Keratinocyte (primary cell): ENCODE measurements around the gene PCDHGB1. TPM values are rescaled to one million over a fixed set of nuclear protein-coding genes. Genes with fewer than 3 reads are reported as not detected.
"Not testable (repeated sequence)": the region's sequence is repeated elsewhere in the genome, so short reads cannot be mapped to it uniquely, and the experiment has no call there.

Experiments
- DNase-seq: peaks from one replicate; pipeline ENCODE4 v3.0.0-alpha.2; 2011; ENCODE audit warnings: low read depth, missing footprints, low spot score
- FAIRE-seq: peaks from 2 replicates; lab custom pipeline; 2011; peaks lifted over from hg19 to GRCh38; lab: Jason Lieb, UNC
- H2AFZ ChIP-seq: 2 replicates; pipeline ENCODE4 v1.6.0; 2012; ENCODE audit warnings: low read length, control low read depth, inconsistent platforms; ENCODE audit not compliant: control insufficient read depth
- H3K27ac ChIP-seq: 2 replicates; pipeline ENCODE4 v1.5.1; 2011; ENCODE audit warnings: low read length; ENCODE audit not compliant: control insufficient read depth, insufficient read depth
- H3K27me3 ChIP-seq: 3 replicates; pipeline ENCODE4 v1.6.0; 2011; ENCODE audit warnings: low read length; ENCODE audit not compliant: control insufficient read depth, insufficient read depth; ENCODE audit errors: extremely low read depth
- H3K36me3 ChIP-seq, 2 experiments: 2 replicates in 1 of 2; 3 replicates in 1 of 2; pipeline ENCODE4 v1.5.1; 2011; ENCODE audit warnings: low read length in 2 of 2, mild to moderate bottlenecking in 1 of 2; ENCODE audit not compliant: control insufficient read depth in 2 of 2, insufficient read depth in 2 of 2; ENCODE audit errors: extremely low read depth in 1 of 2
- H3K4me1 ChIP-seq: 3 replicates; pipeline ENCODE4 v1.5.1; 2011; ENCODE audit warnings: low read length; ENCODE audit not compliant: control insufficient read depth, insufficient read depth; ENCODE audit errors: extremely low read depth
- H3K4me2 ChIP-seq: 3 replicates; pipeline ENCODE4 v1.6.0; 2011; ENCODE audit warnings: low read depth, low read length; ENCODE audit not compliant: control insufficient read depth, insufficient read depth; ENCODE audit errors: extremely low read depth
- H3K4me3 ChIP-seq, 3 experiments: fragments of 200-600 bp in 1 of 3; sonication (generic) in 1 of 3; 2 replicates in 2 of 3; 3 replicates in 1 of 3; pipeline ENCODE4 v1.5.1; 2011 to 2016; ENCODE audit warnings: low read length in 3 of 3, mild to moderate bottlenecking in 3 of 3, control low read depth in 2 of 3, inconsistent platforms in 1 of 3, low read depth in 1 of 3, mixed read lengths in 1 of 3, mixed run types in 1 of 3, moderate library complexity in 1 of 3; ENCODE audit not compliant: control insufficient read depth in 2 of 3, insufficient read depth in 2 of 3; ENCODE audit errors: extremely low read depth in 1 of 3
- H3K79me2 ChIP-seq: 2 replicates; pipeline ENCODE4 v1.6.0; 2012; ENCODE audit warnings: low read length; ENCODE audit not compliant: control insufficient read depth, insufficient read depth
- H3K9ac ChIP-seq: 3 replicates; pipeline ENCODE4 v1.6.0; 2011; ENCODE audit warnings: low read length; ENCODE audit not compliant: control insufficient read depth, insufficient read depth; ENCODE audit errors: extremely low read depth
- H3K9me1 ChIP-seq: 3 replicates; pipeline ENCODE4 v1.6.0; 2011; ENCODE audit warnings: low read length; ENCODE audit not compliant: control insufficient read depth, insufficient read depth; ENCODE audit errors: extremely low read depth
- H3K9me3 ChIP-seq: 2 replicates; pipeline ENCODE4 v1.5.1; 2012; ENCODE audit warnings: low read depth, low read length; ENCODE audit not compliant: control insufficient read depth
- H4K20me1 ChIP-seq: 3 replicates; pipeline ENCODE4 v1.6.0; 2011; ENCODE audit warnings: low read length; ENCODE audit not compliant: control insufficient read depth, insufficient read depth; ENCODE audit errors: extremely low read depth
- CTCF ChIP-seq, 3 experiments: IDR thresholded peaks in 1 of 3; conservative IDR thresholded peaks in 1 of 3; optimal IDR thresholded peaks in 1 of 3; 2 replicates in 2 of 3; 3 replicates in 1 of 3; pipeline versions ENCODE3 to v1.5.1; 2011; ENCODE audit warnings: low read length in 3 of 3, mild to moderate bottlenecking in 3 of 3, moderate library complexity in 2 of 3, control low read depth in 1 of 3, inconsistent platforms in 1 of 3; ENCODE audit not compliant: insufficient read depth in 2 of 3; ENCODE audit errors: extremely low read depth in 1 of 3
- EZH2 ChIP-seq: IDR thresholded peaks from one replicate; pipeline ENCODE4 v1.6.1; 2012; ENCODE audit warnings: inconsistent platforms, mild to moderate bottlenecking, low read length, moderate library complexity
- dilution Hi-C: fragments of 300-500 bp; cut with MboI; formaldehyde crosslinking; loops from one replicate; pipeline ENCODE4 v1.7.0; 2020; ENCODE audit warnings: low sequenced_read_pairs; ENCODE audit not compliant: extremely low pct_ligation_motif_present
- polyA plus RNA-seq, 5 experiments: library from polyadenylated mRNA; depleted of rRNA in 3 of 5; stranded (reverse) in 3 of 5; stranded (forward) in 1 of 5; unstranded in 1 of 5; fragments of >200 nt; gene quantifications; 1 replicate in 1 of 5; 2 replicates in 3 of 5; 3 replicates in 1 of 5; pipeline versions ENCODE4 v1.2.1 to v1.2.3, GENCODE V29; 2011 to 2012; ENCODE audit warnings: missing spikeins in 2 of 5, low read depth in 1 of 5, low replicate concordance in 1 of 5

PCDHGB1 gene
- polyA plus RNA-seq, 1 donor (not counting 4 experiments of a cell fraction or from before 2014, with no cell fraction given): 0.08 TPM

DNA sequence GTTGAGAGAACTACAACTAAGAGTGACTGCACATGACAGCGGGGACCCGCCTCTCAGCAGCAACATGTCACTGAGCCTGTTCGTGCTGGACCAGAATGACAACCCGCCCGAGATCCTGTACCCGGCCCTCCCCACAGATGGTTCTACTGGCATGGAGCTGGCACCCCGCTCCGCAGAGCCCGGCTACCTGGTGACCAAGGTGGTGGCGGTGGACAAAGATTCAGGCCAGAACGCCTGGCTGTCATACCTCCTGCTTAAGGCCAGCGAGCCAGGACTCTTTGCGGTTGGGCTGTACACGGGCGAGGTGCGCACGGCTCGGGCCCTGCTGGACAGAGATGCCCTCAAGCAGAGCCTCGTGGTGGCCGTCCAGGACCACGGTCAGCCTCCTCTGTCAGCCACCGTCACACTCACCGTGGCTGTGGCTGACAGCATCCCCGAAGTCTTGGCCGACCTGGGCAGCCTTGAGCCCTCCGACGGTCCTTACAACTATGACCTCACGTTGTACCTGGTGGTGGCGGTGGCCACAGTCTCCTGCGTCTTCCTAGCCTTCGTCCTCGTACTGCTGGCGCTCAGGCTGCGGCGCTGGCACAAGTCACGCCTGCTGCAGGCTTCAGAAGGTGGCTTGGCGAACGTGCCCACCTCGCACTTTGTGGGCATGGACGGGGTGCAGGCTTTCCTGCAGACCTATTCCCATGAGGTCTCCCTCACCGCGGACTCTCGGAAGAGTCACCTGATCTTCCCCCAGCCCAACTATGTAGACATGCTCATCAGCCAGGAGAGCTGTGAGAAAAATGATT lies 34.8 kb downstream of the PCDHGB1 start:
- peaks cover 12% of the 10 kb centered on the region for H3K9me3 ChIP-seq
- no peak overlapping the region for H3K27ac ChIP-seq
- H2AFZ ChIP-seq: no peak overlapping the region
- H3K79me2 ChIP-seq: no peaks in the 10 kb centered on the region
- no peak overlapping the region for H3K9ac ChIP-seq
- DNase-seq: no peak
- peaks cover 8% of the 10 kb centered on the region for H3K27me3 ChIP-seq
- dilution Hi-C loops: no loop called here
- H4K20me1 ChIP-seq: no peaks in the 10 kb centered on the region
- H3K4me1 ChIP-seq: no peaks in the 10 kb centered on the region
- no peaks in the 10 kb centered on the region for H3K9me1 ChIP-seq
- no peak for TF ChIP-seq EZH2
- no peak for TF ChIP-seq CTCF (optimal IDR thresholded peaks at IDR 0.05 in 1 of 3, IDR thresholded peaks at IDR 0.05 in 1 of 3, conservative IDR thresholded peaks at IDR 0.05 in 1 of 3; ENCODE audit: extremely low read depth in 1 of 3, insufficient read depth in 2 of 3, low read length in 3 of 3)
- no peak overlapping the region for H3K4me2 ChIP-seq
- no peaks in the 10 kb centered on the region for H3K36me3 ChIP-seq
- no peak for FAIRE-seq
- no peak overlapping the region for H3K4me3 ChIP-seq

- H3K79me2 ChIP-seq, H3K9ac ChIP-seq, H3K27ac ChIP-seq, H4K20me1 ChIP-seq, H3K4me1 ChIP-seq, H3K4me2 ChIP-seq, dilution Hi-C loops, H3K27me3 ChIP-seq, DNase-seq, H3K36me3 ChIP-seq, H2AFZ ChIP-seq, H3K9me1 ChIP-seq: not testable (repeated sequence)
- TF ChIP-seq CTCF (optimal IDR thresholded peaks at IDR 0.05 in 1 of 3, IDR thresholded peaks at IDR 0.05 in 1 of 3, conservative IDR thresholded peaks at IDR 0.05 in 1 of 3; ENCODE audit: extremely low read depth in 1 of 3, insufficient read depth in 2 of 3, low read length in 3 of 3): peak in 2 of 3 experiments; percentile 47 to 64
- H3K4me3 ChIP-seq: peak within 1 kb of the TSS in 2 of 3 experiments; percentile 23 to 34
- peak; percentile 34 for FAIRE-seq
- peaks cover 19% of the 10 kb centered on the region for H3K9me3 ChIP-seq
These were observed 37.8 kb downstream of the PCDHGB1 start, which contains the start of gene PCDHGB4 for GRCh38 chr5:141387557-141388311. Gene PCDHGB4, plus strand, starts transcription at chr5:141387698. Its CDS starts 187 bp downstream, at chr5:141387885.
